BE2C (cell line): ENCODE measurements around the gene EPN3.

Source experiments
- DNase-seq: peaks from one replicate; pipeline ENCODE4 v3.0.0-alpha.2; 2020
- H3K27me3 ChIP-seq: fragments of 250-450 bp; sonication (Bioruptor Pico); 2 replicates; pipeline ENCODE4 v1.5.1; 2020; ENCODE audit warnings: mild to moderate bottlenecking
- H3K36me3 ChIP-seq: fragments of 250-450 bp; sonication (Bioruptor Pico); 2 replicates; pipeline ENCODE4 v1.5.1; 2020; ENCODE audit warnings: mild to moderate bottlenecking
- H3K4me1 ChIP-seq: fragments of 250-450 bp; sonication (Bioruptor Pico); 2 replicates; pipeline ENCODE4 v1.5.1; 2020
- H3K4me3 ChIP-seq: 2 replicates; pipeline ENCODE4 v1.5.1; 2011; ENCODE audit warnings: low read depth, low read length
- H3K9me3 ChIP-seq: fragments of 250-450 bp; sonication (Bioruptor Pico); 2 replicates; pipeline ENCODE4 v1.5.1; 2020
- CTCF ChIP-seq: IDR thresholded peaks from 2 replicates; pipeline ENCODE4 v1.5.1; 2012; ENCODE audit warnings: mild to moderate bottlenecking, low read depth, low read length

The EPN3 gene

DNA sequence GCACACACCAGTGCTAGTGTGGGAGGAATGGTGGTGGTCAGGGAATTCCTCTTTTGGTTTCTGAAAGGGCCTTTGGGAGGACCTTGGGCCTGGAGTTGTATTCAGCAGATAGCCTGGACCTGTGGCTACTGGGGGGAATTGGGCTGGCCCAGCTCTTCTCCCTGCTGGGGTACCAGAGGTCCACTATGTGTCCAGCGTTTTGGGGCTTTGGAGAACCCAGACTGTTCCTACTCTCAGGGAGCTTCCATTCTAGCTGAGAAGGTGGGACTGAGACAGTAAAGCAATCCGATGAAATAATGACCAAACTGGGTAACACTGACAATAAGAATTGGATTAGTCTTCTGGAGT lies 2.4 kb downstream of the EPN3 start:
- DNase-seq: no peak
- Histone ChIP-seq H3K36me3 (no peaks in the 10 kb centered on the region), H3K4me3 (no peak overlapping the region), H3K9me3 (no peaks in the 10 kb centered on the region), H3K27me3 (peaks cover 6% of the 10 kb centered on the region), H3K4me1 (peaks cover 21% of the 10 kb centered on the region)
- no peak for TF ChIP-seq CTCF

DNA sequence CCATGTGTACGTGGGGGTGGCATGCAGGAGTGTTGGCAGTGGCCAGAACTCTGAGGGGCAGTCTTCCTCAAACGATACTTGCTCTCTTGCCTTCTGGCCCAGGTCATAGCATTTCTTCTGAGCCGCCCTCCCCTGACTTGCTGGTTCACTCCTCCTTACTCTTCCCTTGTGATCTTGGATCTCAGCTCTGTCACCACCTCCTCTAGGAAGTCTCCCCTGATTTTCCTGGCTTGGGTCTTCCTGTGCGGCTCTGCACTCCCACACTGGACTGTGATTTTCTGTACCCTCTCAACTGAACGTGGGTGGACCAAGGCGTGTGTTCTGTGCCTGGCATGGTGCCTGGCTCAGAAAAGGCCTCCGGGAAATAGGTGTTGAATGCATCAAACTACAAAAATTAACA lies 2.9 kb downstream of the EPN3 start:
- Histone ChIP-seq H3K4me3 (no peak overlapping the region), H3K4me1 (peaks cover 21% of the 10 kb centered on the region), H3K27me3 (peaks cover 6% of the 10 kb centered on the region), H3K36me3 (no peaks in the 10 kb centered on the region), H3K9me3 (no peaks in the 10 kb centered on the region)
- no peak for DNase-seq
- TF ChIP-seq CTCF: no peak

- Histone ChIP-seq H3K36me3 (no peaks in the 10 kb centered on the region), H3K4me3 (no peak overlapping the region), H3K27me3 (peaks cover 6% of the 10 kb centered on the region), H3K4me1 (peaks cover 17% of the 10 kb centered on the region), H3K9me3 (no peaks in the 10 kb centered on the region)
- no peak for DNase-seq
- no peak for TF ChIP-seq CTCF
Observed at GRCh38 chr17:50536683-50537646, 4.4 kb downstream of the EPN3 start.

DNA sequence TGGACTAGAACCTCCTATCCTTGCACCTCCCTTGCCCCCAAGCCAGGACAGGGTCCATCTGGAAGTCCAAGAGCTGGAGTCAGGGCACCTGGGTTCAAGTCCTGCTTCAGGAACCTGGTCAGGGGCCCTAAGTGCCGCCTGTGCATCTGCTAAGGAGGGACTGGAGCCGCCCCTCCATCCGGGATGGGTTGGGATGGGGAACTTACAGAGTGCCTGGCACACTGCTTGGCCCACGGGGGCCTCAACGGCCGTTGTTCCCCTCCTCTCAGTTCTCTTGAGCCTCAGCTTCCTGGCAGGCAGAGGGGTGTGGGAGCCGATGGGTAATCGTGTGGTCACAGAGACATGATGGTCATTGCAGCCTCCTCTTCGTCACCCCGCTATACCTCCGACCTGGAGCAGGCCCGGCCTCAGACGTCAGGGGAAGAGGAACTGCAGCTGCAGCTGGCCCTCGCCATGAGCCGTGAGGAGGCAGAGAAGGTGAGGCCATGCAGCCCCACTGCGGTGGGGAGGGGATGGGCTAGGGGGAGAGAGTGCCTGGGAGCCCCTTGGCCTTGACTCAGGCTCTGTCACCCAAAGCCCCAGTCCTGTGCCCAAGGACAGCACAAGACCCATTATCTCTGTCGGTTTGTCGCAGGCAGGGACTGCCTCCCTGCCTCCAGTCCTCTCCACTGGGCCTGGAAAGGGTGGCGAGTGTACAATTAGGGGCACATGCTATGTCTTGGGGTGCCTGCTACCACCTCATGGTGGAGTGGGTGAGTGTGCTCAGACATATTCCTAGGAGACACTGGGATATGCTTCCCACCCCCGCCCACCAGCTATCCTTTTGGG lies 5.4 kb downstream of the EPN3 start:
- no peaks in the 10 kb centered on the region for H3K36me3 ChIP-seq
- no peak for DNase-seq
- H3K9me3 ChIP-seq: no peaks in the 10 kb centered on the region
- TF ChIP-seq CTCF: no peak
- no peaks in the 10 kb centered on the region; the same call in 1 of the 2 replicates for H3K27me3 ChIP-seq
- no peak overlapping the region for H3K4me3 ChIP-seq
- peaks cover 15% of the 10 kb centered on the region for H3K4me1 ChIP-seq

DNA sequence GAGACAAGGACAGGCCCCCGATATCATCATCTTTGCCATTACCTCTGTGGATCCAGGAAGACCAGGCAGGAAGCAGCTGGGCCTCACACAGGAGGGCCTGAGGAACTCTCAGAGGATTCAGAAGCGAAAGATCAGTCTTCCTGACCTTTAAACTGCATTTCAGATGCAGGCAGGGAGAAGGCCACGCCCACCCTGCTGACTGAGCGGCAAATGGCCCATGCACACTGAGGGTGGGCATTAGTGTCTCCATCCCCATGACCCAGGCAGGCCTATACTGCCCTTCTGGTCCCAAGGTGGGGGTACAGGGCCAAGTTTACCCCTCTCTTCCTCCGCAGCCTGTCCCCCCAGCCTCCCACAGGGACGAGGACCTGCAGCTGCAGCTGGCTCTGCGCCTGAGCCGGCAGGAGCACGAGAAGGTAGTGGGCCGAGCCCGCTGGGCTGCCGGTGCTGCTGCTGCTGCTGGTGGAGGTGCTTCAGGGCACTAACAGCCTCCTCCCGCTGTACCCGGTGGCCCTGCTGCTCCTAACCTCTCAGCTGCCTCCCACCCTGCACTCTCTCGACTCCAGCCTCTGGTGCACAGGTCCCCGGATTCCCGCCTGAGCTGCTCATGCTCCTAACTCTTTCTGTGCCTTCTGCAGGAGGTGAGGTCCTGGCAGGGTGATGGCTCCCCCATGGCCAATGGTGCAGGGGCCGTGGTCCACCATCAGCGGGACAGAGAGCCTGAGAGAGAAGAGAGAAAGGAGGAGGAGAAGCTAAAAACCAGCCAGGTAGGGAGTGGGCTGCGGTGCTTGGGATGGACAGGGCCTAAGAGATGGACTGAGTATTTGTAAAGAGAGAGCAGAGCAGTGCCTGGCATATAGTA lies 6.2 kb downstream of the EPN3 start:
- Histone ChIP-seq H3K4me3 (no peak overlapping the region), H3K27me3 (no peaks in the 10 kb centered on the region), H3K4me1 (peaks cover 9% of the 10 kb centered on the region), H3K36me3 (no peaks in the 10 kb centered on the region), H3K9me3 (no peaks in the 10 kb centered on the region)
- TF ChIP-seq CTCF: no peak
- no peak for DNase-seq
